ENCODE results near the gene PPIF.

PPIF gene

DNA sequence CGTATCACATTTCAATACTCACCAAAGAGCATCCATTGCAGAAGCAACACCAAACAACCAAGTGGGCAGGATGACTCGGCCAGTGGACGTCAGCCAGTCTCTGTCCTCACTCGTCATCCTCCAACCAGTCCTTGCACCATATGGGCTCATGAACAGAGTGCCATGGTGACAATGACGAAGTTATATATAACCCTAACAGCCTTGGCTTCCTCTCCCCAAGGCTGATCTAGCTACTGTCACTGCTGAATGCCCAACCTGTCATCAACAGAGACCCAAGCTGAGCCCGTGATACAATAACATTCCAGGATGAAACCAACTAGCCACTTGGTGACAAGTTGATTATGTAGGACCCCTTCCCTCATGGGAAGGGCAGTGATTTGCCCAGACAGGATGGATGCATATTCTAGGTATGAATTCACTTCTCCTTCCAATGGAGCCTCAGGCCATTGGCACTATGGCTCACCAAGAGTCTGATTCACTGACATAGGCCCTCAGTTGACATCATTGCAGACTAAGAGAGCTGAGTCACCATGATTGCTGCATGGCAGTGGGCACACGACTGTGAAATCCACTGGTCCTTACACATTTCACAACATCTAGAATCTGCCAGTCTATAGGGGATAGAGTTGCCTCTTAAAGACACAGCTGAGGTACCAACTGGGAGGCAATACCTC lies 26.3 kb upstream of the PPIF start:
- Histone ChIP-seq H3K36me3 (no peaks in the 10 kb centered on the region), H3K27me3 (no peaks in the 10 kb centered on the region), H3K4me3 (ENCODE audit: low read depth in 1 of 2, low read length in 1 of 2) (peak overlapping the region in 1 of 2 experiments; percentile 28), H3K9me3 (no peaks in the 10 kb centered on the region), H3K4me1 (ENCODE audit: control insufficient read depth in 1 of 2, insufficient read depth in 1 of 2, low read depth in 1 of 2, low read length in 1 of 2) (peaks cover 73 to 78% of the 10 kb centered on the region in 2 experiments), H3K27ac (peak overlapping the region; percentile 81)
- TF ChIP-seq, protein P1, sequence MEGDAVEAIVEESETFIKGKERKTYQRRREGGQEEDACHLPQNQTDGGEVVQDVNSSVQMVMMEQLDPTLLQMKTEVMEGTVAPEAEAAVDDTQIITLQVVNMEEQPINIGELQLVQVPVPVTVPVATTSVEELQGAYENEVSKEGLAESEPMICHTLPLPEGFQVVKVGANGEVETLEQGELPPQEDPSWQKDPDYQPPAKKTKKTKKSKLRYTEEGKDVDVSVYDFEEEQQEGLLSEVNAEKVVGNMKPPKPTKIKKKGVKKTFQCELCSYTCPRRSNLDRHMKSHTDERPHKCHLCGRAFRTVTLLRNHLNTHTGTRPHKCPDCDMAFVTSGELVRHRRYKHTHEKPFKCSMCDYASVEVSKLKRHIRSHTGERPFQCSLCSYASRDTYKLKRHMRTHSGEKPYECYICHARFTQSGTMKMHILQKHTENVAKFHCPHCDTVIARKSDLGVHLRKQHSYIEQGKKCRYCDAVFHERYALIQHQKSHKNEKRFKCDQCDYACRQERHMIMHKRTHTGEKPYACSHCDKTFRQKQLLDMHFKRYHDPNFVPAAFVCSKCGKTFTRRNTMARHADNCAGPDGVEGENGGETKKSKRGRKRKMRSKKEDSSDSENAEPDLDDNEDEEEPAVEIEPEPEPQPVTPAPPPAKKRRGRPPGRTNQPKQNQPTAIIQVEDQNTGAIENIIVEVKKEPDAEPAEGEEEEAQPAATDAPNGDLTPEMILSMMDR (IDR thresholded peaks at IDR 0.05) = no peak

DNA sequence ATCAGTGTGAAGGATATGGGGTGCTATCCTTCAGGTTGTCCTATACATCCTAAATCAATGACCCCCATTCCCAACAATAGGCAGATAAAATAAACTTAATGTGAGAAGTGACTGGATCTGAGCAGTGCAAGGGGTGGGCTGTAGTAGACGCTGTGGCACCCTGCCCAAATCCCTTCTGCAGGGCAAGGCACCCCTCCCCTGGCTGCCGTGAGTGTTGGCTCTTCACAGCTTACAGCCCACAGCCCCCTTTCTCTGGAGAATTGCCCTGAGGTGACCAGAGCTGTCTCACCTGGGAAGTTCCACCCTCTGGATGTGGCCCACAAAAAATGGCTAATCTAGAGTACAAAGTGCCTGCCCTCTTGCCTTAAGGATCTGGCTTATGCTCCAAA lies 25.8 kb upstream of the PPIF start:
- Histone ChIP-seq H3K36me3 (no peaks in the 10 kb centered on the region), H3K27ac (peak overlapping the region; percentile 81), H3K4me3 (ENCODE audit: low read depth in 1 of 2, low read length in 1 of 2) (peak overlapping the region in 1 of 2 experiments; percentile 28), H3K9me3 (no peaks in the 10 kb centered on the region), H3K4me1 (ENCODE audit: control insufficient read depth in 1 of 2, insufficient read depth in 1 of 2, low read depth in 1 of 2, low read length in 1 of 2) (peaks cover 73 to 76% of the 10 kb centered on the region in 2 experiments), H3K27me3 (no peaks in the 10 kb centered on the region)
- TF ChIP-seq, protein P1 (IDR thresholded peaks at IDR 0.05) = no peak

DNA sequence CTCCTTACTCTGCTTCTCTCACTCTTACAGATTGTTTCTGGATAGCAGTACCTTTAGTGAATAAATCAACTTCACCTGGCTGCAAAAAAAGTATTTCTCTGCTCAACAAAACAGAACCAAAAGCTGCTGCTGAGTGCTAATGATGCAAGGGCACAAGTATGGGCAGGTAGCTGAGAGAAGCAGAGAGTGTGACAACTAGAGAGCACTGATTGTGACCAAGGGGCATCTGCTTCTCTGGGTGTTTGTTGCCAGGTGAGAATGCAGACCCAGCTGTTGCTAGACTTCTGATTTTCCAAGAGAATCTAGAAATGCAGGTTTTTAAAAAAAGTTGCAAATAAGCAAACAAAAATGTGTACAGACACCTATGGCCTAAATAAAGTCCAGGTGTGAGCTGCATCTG lies 25.3 kb upstream of the PPIF start:
- TF ChIP-seq, protein P1 (IDR thresholded peaks at IDR 0.05) = no peak
- Histone ChIP-seq H3K4me3 (ENCODE audit: low read depth in 1 of 2, low read length in 1 of 2) (no peak overlapping the region), H3K4me1 (ENCODE audit: control insufficient read depth in 1 of 2, insufficient read depth in 1 of 2, low read depth in 1 of 2, low read length in 1 of 2) (peaks cover 69 to 71% of the 10 kb centered on the region in 2 experiments), H3K27ac (peak overlapping the region; percentile 81), H3K27me3 (no peaks in the 10 kb centered on the region), H3K9me3 (no peaks in the 10 kb centered on the region), H3K36me3 (no peaks in the 10 kb centered on the region)

DNA sequence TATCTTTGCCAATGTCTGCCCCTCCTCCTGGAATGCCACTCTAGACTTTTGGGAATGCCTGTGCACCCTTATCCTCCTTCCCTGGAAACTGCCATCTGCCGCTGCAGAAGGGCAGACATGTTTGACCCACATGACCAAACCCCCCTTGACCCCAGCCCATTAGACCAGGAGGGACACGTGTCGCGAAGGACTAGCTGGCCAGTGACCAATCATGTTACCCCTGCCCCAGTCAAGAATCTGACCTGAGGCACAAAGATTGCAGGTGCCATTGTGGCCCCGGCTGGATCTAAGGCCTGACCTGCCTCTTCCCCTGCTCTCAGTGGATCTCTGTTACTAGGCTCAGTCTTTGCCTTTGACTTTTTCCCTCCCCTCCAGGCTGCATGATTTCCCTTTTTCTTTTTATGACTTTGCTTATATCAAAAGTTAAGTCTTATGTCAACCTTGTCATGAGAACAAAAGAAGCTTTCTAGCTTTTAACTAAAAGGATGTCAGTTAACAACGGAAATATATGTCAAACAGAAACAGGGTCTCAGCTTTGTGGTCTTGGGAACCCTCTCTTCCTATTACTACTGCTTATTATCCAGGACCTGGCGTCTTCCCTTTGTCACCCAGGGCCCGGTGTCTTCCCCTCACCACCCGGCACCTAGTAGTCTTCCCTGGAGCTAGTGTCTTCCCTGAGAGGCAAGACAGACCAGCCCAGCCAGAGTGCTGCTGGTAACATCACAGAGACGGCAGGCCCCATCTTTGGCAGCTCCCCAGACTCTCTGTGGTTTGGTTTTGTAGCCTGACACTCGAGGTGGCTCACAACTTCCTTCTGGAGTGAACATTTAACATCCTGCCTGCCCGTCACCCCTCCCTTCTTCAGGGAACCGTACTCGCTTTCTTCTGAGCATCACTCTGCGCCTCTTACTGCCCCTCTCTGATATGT lies 24.4 kb upstream of the PPIF start:
- no peaks in the 10 kb centered on the region for H3K9me3 ChIP-seq
- no peaks in the 10 kb centered on the region for H3K36me3 ChIP-seq
- H3K4me3 ChIP-seq (ENCODE audit: low read depth in 1 of 2, low read length in 1 of 2) = no peak overlapping the region
- TF ChIP-seq, protein P1 (IDR thresholded peaks at IDR 0.05) = no peak
- H3K27ac ChIP-seq = peak overlapping the region; percentile 81
- no peaks in the 10 kb centered on the region for H3K27me3 ChIP-seq
- peaks cover 60 to 62% of the 10 kb centered on the region in 2 experiments for H3K4me1 ChIP-seq (ENCODE audit: control insufficient read depth in 1 of 2, insufficient read depth in 1 of 2, low read depth in 1 of 2, low read length in 1 of 2)

DNA sequence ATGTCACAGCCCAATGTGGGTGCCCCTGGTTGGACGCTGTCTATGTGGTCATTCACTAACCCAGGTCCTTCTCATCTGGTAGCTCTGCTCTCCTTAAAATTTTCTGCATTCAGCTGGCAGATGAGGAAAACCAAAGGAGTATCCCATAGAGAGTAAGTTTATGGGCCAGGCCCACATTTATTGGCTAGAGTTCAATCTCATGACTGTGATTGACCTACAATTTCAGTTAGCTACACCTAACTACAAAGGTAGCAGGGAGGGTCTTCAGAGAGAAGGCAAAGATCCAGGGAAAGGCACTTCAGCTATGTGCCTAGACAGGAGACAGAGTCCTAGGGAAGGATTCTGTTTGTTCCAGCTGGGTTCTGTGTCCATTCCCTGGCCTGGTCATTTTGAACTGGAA lies 23.7 kb upstream of the PPIF start:
- no peaks in the 10 kb centered on the region for H3K36me3 ChIP-seq

More for the DNA sequence above, 23.7 kb upstream of the PPIF start:
- Histone ChIP-seq H3K4me1 (ENCODE audit: control insufficient read depth in 1 of 2, insufficient read depth in 1 of 2, low read depth in 1 of 2, low read length in 1 of 2) (peaks cover 53 to 55% of the 10 kb centered on the region in 2 experiments), H3K9me3 (no peaks in the 10 kb centered on the region), H3K27ac (peak overlapping the region; percentile 81), H3K27me3 (no peaks in the 10 kb centered on the region), H3K4me3 (ENCODE audit: low read depth in 1 of 2, low read length in 1 of 2) (no peak overlapping the region)
- TF ChIP-seq, protein P1 (IDR thresholded peaks at IDR 0.05) = no peak

Data from neutrophil (primary cell).